Measurements from ENCODE around the gene CYB561D2. TPM values are rescaled to one million over a fixed set of nuclear protein-coding genes. Genes with fewer than 3 reads are reported as not detected.

The CYB561D2 gene
- total and polyA plus RNA-seq, 2 of the 13 experiments (the other 11 are each of a cell fraction or from before 2014, with no cell fraction given) = 11.1 to 17.2 TPM

GRCh38 chr3:50350527-50351322 lies at the start of gene CYB561D2, which contains the start of gene NPRL2 (continued):
- TF ChIP-seq, protein P1, sequence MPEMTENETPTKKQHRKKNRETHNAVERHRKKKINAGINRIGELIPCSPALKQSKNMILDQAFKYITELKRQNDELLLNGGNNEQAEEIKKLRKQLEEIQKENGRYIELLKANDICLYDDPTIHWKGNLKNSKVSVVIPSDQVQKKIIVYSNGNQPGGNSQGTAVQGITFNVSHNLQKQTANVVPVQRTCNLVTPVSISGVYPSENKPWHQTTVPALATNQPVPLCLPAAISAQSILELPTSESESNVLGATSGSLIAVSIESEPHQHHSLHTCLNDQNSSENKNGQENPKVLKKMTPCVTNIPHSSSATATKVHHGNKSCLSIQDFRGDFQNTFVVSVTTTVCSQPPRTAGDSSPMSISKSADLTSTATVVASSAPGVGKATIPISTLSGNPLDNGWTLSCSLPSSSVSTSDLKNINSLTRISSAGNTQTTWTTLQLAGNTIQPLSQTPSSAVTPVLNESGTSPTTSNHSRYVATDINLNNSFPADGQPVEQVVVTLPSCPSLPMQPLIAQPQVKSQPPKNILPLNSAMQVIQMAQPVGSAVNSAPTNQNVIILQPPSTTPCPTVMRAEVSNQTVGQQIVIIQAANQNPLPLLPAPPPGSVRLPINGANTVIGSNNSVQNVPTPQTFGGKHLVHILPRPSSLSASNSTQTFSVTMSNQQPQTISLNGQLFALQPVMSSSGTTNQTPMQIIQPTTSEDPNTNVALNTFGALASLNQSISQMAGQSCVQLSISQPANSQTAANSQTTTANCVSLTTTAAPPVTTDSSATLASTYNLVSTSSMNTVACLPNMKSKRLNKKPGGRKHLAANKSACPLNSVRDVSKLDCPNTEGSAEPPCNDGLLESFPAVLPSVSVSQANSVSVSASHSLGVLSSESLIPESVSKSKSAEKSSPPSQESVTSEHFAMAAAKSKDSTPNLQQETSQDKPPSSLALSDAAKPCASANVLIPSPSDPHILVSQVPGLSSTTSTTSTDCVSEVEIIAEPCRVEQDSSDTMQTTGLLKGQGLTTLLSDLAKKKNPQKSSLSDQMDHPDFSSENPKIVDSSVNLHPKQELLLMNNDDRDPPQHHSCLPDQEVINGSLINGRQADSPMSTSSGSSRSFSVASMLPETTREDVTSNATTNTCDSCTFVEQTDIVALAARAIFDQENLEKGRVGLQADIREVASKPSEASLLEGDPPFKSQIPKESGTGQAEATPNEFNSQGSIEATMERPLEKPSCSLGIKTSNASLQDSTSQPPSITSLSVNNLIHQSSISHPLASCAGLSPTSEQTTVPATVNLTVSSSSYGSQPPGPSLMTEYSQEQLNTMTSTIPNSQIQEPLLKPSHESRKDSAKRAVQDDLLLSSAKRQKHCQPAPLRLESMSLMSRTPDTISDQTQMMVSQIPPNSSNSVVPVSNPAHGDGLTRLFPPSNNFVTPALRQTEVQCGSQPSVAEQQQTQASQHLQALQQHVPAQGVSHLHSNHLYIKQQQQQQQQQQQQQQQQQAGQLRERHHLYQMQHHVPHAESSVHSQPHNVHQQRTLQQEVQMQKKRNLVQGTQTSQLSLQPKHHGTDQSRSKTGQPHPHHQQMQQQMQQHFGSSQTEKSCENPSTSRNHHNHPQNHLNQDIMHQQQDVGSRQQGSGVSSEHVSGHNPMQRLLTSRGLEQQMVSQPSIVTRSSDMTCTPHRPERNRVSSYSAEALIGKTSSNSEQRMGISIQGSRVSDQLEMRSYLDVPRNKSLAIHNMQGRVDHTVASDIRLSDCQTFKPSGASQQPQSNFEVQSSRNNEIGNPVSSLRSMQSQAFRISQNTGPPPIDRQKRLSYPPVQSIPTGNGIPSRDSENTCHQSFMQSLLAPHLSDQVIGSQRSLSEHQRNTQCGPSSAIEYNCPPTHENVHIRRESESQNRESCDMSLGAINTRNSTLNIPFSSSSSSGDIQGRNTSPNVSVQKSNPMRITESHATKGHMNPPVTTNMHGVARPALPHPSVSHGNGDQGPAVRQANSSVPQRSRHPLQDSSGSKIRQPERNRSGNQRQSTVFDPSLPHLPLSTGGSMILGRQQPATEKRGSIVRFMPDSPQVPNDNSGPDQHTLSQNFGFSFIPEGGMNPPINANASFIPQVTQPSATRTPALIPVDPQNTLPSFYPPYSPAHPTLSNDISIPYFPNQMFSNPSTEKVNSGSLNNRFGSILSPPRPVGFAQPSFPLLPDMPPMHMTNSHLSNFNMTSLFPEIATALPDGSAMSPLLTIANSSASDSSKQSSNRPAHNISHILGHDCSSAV (CRISPR knock-in tag; IDR thresholded peaks at IDR 0.05; ENCODE audit: borderline replicate concordance) = 0 out of 2 replicates have a peak, but pooled peaks have one; percentile 39
- TF ChIP-seq ZNF839 (CRISPR knock-in tag; IDR thresholded peaks at IDR 0.05; ENCODE audit: borderline replicate concordance) = peak; percentile 97
- 0 out of 2 replicates have a peak, but pooled peaks have one; percentile 83 for TF ChIP-seq ZNF512 (CRISPR knock-in tag; IDR thresholded peaks at IDR 0.05)
- peak; percentile 87 for TF ChIP-seq HNF1B (CRISPR knock-in tag; IDR thresholded peaks at IDR 0.05)
- TF ChIP-seq ZNF766 (CRISPR knock-in tag; IDR thresholded peaks at IDR 0.05; ENCODE audit: borderline replicate concordance) = peak; percentile 97; the same call in 1 of the 2 replicates
- TF ChIP-seq FOXP1 (IDR thresholded peaks at IDR 0.05) = no peak
- 0 out of 2 replicates have a peak, but pooled peaks have one; percentile 5 for TF ChIP-seq FOXP1 (CRISPR knock-in tag; IDR thresholded peaks at IDR 0.05)
- TF ChIP-seq ZNF501 (CRISPR knock-in tag; IDR thresholded peaks at IDR 0.05) = peak; percentile 98
- no peak for TF ChIP-seq CEBPZ (IDR thresholded peaks at IDR 0.05; ENCODE audit: low read length)
- peak; percentile 71 for TF ChIP-seq XBP1 (CRISPR knock-in tag; IDR thresholded peaks at IDR 0.05)
- TF ChIP-seq NFKB2 (CRISPR knock-in tag; IDR thresholded peaks at IDR 0.05; ENCODE audit: borderline replicate concordance) = peak; percentile 98
- TF ChIP-seq ZNF460 (CRISPR knock-in tag; IDR thresholded peaks at IDR 0.05; ENCODE audit: borderline replicate concordance) = no peak
